ENCODE measurements around the gene PSMB11.

- TF ChIP-seq CTCF (IDR thresholded peaks at IDR 0.05; ENCODE audit: poor library complexity): no peak
- no peak for TF ChIP-seq EZH2 (IDR thresholded peaks at IDR 0.05; ENCODE audit: borderline replicate concordance)
- TF ChIP-seq EZH2phosphoT487 (IDR thresholded peaks at IDR 0.05; ENCODE audit: low read depth, severe bottlenecking, unreplicated experiment): no peak
Observed at GRCh38 chr14:23015618-23016017, 26.4 kb upstream of the PSMB11 start.

Data from hepatocyte (in vitro differentiated cells).